ENCODE measurements around the gene CNGB1. TPM values are rescaled to one million over a fixed set of nuclear protein-coding genes. Genes with fewer than 3 reads are reported as not detected.

The CNGB1 gene
- polyA plus RNA-seq, 2 of the 4 experiments (the other 2 are of a cell fraction), result 0.23 to 0.39 TPM

GRCh38 chr16:57846078-57846697 lies 124.7 kb downstream of the CNGB1 start:
- Histone ChIP-seq H3K4me1 (peaks cover 22% of the 10 kb centered on the region; the same call in 2 of the 3 replicates), H3K4me2 (no peak overlapping the region), H3K27ac (peak overlapping the region in 1 of 2 experiments; percentile 47; a peak in 3 of 6 replicates), H3K9me3 (no peaks in the 10 kb centered on the region), H3K4me3 (no peak overlapping the region)
- TF ChIP-seq HEYL (CRISPR knock-in tag; IDR thresholded peaks at IDR 0.05), result no peak
- TF ChIP-seq E2F6 (IDR thresholded peaks at IDR 0.05; ENCODE audit: borderline replicate concordance, low read depth), result no peak
- no peak for TF ChIP-seq ZFP36 (IDR thresholded peaks at IDR 0.05; ENCODE audit: borderline replicate concordance, partially characterized antibody)
- no peak for TF ChIP-seq NFE2L2 (conservative IDR thresholded peaks at IDR 0.05; ENCODE audit: low read length)
- no peak for TF ChIP-seq EHMT2 (IDR thresholded peaks at IDR 0.05; ENCODE audit: low read depth)
- TF ChIP-seq, protein P1, sequence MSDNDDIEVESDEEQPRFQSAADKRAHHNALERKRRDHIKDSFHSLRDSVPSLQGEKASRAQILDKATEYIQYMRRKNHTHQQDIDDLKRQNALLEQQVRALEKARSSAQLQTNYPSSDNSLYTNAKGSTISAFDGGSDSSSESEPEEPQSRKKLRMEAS (IDR thresholded peaks at IDR 0.05), result no peak
- TF ChIP-seq ESRRA (IDR thresholded peaks at IDR 0.05; ENCODE audit: borderline replicate concordance, low read length), result no peak
- no peak for TF ChIP-seq RAD21 (conservative IDR thresholded peaks at IDR 0.05 in 1 of 2, IDR thresholded peaks at IDR 0.05 in 1 of 2)
- TF ChIP-seq, protein P2, sequence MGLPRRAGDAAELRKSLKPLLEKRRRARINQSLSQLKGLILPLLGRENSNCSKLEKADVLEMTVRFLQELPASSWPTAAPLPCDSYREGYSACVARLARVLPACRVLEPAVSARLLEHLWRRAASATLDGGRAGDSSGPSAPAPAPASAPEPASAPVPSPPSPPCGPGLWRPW (IDR thresholded peaks at IDR 0.05), result no peak
- TF ChIP-seq, protein P3, sequence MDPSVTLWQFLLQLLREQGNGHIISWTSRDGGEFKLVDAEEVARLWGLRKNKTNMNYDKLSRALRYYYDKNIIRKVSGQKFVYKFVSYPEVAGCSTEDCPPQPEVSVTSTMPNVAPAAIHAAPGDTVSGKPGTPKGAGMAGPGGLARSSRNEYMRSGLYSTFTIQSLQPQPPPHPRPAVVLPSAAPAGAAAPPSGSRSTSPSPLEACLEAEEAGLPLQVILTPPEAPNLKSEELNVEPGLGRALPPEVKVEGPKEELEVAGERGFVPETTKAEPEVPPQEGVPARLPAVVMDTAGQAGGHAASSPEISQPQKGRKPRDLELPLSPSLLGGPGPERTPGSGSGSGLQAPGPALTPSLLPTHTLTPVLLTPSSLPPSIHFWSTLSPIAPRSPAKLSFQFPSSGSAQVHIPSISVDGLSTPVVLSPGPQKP (IDR thresholded peaks at IDR 0.05; ENCODE audit: low read depth, low read length), result no peak
- no peak for TF ChIP-seq SMC3 (IDR thresholded peaks at IDR 0.05)
- TF ChIP-seq, protein P4, sequence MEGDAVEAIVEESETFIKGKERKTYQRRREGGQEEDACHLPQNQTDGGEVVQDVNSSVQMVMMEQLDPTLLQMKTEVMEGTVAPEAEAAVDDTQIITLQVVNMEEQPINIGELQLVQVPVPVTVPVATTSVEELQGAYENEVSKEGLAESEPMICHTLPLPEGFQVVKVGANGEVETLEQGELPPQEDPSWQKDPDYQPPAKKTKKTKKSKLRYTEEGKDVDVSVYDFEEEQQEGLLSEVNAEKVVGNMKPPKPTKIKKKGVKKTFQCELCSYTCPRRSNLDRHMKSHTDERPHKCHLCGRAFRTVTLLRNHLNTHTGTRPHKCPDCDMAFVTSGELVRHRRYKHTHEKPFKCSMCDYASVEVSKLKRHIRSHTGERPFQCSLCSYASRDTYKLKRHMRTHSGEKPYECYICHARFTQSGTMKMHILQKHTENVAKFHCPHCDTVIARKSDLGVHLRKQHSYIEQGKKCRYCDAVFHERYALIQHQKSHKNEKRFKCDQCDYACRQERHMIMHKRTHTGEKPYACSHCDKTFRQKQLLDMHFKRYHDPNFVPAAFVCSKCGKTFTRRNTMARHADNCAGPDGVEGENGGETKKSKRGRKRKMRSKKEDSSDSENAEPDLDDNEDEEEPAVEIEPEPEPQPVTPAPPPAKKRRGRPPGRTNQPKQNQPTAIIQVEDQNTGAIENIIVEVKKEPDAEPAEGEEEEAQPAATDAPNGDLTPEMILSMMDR (IDR thresholded peaks at IDR 0.05), result no peak
- no peak for TF ChIP-seq USF2 (IDR thresholded peaks at IDR 0.05)
- TF ChIP-seq RFX5 (IDR thresholded peaks at IDR 0.05), result no peak
- TF ChIP-seq BCL3 (IDR thresholded peaks at IDR 0.05), result no peak
- no peak for TF ChIP-seq EP300 (IDR thresholded peaks at IDR 0.05)
- TF ChIP-seq HDAC2 (IDR thresholded peaks at IDR 0.05), result no peak
- no peak for TF ChIP-seq CEBPB (IDR thresholded peaks at IDR 0.05)
- TF ChIP-seq ZC3H11A (IDR thresholded peaks at IDR 0.05), result no peak
- ChIA-PET POLR2A (no interaction called here), CTCF (interaction anchor here (1.5 to 3.3 kb wide), 2 partner anchors 18 to 44 kb away, joined by 6 to 13 read pairs; partner anchors contain the start of gene KIFC3)
- DNase-seq (ENCODE audit: low read depth in 1 of 2, low spot score in 1 of 2) (no peak), FAIRE-seq (no peak), ATAC-seq (peak in 1 of 2 experiments; percentile 64; a peak in 3 of 6 replicates)
- 94% methylated on average over 9 of the region's 9 CpGs for WGBS (ENCODE audit: missing lambda C conversion rate)

GRCh38 chr16:57845115-57845514 lies 125.8 kb downstream of the CNGB1 start:
- no peak overlapping the region for H3K4me2 ChIP-seq
- TF ChIP-seq TP53 (CRISPR knock-in tag; IDR thresholded peaks at IDR 0.05) (no peak), CEBPB (IDR thresholded peaks at IDR 0.05) (no peak), NFE2L2 (conservative IDR thresholded peaks at IDR 0.05; ENCODE audit: low read length) (no peak)
- TF ChIP-seq, protein P4 (IDR thresholded peaks at IDR 0.05), result no peak
- ChIA-PET POLR2A (no interaction called here), CTCF (interaction anchor here (0.9 kb wide), 1 partner anchor 8 kb away, joined by 3 read pairs; no protein-coding TSS in a partner anchor)
- 88% methylated on average over 8 of the region's 8 CpGs for WGBS (ENCODE audit: missing lambda C conversion rate)
- H3K9me3 ChIP-seq, result no peaks in the 10 kb centered on the region
- no peak for ATAC-seq
- H3K27ac ChIP-seq, result no peak overlapping the region
- FAIRE-seq, result no peak
- no peak overlapping the region for H3K4me3 ChIP-seq
- H3K4me1 ChIP-seq, result peaks cover 22% of the 10 kb centered on the region; the same call in 2 of the 3 replicates
- no peak for DNase-seq (ENCODE audit: low read depth in 1 of 2, low spot score in 1 of 2)
